ENCODE data around the gene PCP4. TPM values are rescaled to one million over a fixed set of nuclear protein-coding genes. Genes with fewer than 3 reads are reported as not detected.

PCP4 gene
- total RNA-seq, 1 donor from 2014 or later = 18.1 TPM

DNA sequence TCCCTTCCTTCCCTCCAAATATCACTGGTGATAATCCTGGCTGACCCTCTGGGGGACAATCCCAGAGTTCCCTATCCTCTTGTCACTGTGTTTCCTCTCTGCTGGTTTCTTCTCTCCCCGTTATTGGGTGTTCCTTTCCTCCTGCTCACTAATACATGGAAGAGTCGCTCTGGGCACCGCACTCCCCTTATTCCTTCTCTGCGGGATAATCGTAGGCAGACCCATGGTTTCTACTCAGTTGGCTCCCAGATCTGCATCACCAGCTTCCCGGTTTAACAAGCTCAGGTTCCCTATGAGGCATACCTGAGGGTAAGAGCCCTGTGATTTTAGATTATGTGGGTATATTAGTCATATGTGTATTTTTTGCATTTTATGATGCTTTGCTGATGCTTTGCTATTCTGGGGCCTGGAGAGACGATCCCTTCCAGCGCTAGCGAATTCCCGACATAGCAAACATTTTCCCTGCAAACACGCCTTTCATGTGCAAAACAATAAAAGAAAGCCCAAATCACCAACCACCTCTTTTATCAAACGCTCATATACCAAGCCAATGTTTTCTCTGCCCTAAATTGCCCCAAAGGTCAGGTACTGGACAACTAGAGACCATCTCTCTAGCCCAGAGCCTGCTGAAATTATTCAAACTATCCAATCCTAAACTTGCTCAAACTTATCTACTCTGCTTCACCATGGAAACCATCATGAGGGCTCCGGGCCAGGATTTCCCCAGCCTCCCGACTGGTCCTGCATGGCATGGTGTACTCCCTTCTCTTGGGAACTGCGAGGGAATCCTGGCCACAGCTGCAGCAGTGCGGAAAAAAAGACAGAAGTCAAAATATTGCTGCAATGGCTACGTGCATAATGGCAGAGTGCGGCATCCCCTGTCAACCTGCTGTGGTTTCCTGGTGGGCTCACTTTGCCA lies 84.2 kb downstream of the PCP4 start:
- H3K27me3 Mint-ChIP-seq (ENCODE audit: low read depth) = peaks cover 9% of the 10 kb centered on the region
- peak overlapping the region; percentile 23 for H3K27ac Mint-ChIP-seq
- no peak overlapping the region for H3K4me3 Mint-ChIP-seq
- no peak for DNase-seq (ENCODE audit: low spot score in 2 of 2, unreplicated experiment in 2 of 2)
- no peaks in the 10 kb centered on the region for H3K36me3 Mint-ChIP-seq
- H3K4me1 Mint-ChIP-seq = peaks cover 17% of the 10 kb centered on the region
- TF ChIP-seq, protein P1, sequence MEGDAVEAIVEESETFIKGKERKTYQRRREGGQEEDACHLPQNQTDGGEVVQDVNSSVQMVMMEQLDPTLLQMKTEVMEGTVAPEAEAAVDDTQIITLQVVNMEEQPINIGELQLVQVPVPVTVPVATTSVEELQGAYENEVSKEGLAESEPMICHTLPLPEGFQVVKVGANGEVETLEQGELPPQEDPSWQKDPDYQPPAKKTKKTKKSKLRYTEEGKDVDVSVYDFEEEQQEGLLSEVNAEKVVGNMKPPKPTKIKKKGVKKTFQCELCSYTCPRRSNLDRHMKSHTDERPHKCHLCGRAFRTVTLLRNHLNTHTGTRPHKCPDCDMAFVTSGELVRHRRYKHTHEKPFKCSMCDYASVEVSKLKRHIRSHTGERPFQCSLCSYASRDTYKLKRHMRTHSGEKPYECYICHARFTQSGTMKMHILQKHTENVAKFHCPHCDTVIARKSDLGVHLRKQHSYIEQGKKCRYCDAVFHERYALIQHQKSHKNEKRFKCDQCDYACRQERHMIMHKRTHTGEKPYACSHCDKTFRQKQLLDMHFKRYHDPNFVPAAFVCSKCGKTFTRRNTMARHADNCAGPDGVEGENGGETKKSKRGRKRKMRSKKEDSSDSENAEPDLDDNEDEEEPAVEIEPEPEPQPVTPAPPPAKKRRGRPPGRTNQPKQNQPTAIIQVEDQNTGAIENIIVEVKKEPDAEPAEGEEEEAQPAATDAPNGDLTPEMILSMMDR (IDR thresholded peaks at IDR 0.05; ENCODE audit: unreplicated experiment) = no peak
- peaks cover 8% of the 10 kb centered on the region for H3K9me3 Mint-ChIP-seq

DNA sequence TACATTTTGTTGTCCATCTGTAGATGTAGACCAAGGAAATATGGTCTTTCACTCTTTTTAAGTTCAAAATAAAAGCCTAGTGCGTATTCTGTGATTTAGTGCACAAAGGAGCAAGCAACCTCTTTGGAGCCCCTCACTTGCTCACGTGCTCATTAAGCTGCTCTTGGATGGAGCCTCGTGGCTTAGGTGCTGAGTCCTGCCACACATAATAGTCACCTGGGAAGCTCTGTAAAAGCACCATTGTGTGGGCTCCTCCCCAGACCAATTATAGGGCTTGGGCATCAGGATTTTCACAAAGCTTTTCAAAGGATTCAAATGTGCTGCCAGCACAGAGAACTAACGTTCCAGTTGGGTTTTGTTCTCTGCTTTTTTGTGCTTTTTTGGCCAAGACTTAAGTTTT lies 85.0 kb downstream of the PCP4 start:
- H3K27ac Mint-ChIP-seq = no peak overlapping the region
- H3K4me1 Mint-ChIP-seq = peaks cover 17% of the 10 kb centered on the region
- peaks cover 9% of the 10 kb centered on the region for H3K27me3 Mint-ChIP-seq (ENCODE audit: low read depth)
- no peaks in the 10 kb centered on the region for H3K36me3 Mint-ChIP-seq
- TF ChIP-seq, protein P1 (IDR thresholded peaks at IDR 0.05; ENCODE audit: unreplicated experiment) = no peak
- DNase-seq (ENCODE audit: low spot score in 2 of 2, unreplicated experiment in 2 of 2) = no peak
- no peak overlapping the region for H3K4me3 Mint-ChIP-seq
- H3K9me3 Mint-ChIP-seq = peaks cover 2% of the 10 kb centered on the region

DNA sequence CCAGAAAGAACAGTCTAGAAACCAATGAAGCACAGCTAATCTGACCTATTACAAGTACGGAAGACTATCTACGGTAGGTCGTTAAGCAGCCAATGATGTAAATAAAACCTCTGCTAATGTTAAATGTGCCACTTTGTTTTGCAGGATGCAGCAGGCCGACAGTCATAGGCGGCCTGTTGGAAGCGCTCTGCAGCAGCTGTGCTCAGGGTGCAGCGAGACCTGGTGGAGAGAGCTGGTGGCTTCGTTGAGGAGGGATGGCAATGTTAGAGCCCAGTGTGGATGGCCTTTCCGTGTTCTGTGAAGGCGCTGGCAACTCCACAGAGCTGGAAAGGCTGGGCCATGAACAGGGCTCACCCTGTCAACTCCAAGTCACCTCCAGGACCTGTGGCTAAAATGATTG lies 87.3 kb downstream of the PCP4 start:
- Mint-ChIP-seq H3K4me3 (no peak overlapping the region), H3K27ac (no peak overlapping the region), H3K4me1 (peaks cover 21% of the 10 kb centered on the region), H3K9me3 (peaks cover 5% of the 10 kb centered on the region), H3K36me3 (no peaks in the 10 kb centered on the region), H3K27me3 (ENCODE audit: low read depth) (peaks cover 9% of the 10 kb centered on the region)
- no peak for DNase-seq (ENCODE audit: low spot score in 2 of 2, unreplicated experiment in 2 of 2)
- TF ChIP-seq, protein P1 (IDR thresholded peaks at IDR 0.05; ENCODE audit: unreplicated experiment) = no peak

DNA sequence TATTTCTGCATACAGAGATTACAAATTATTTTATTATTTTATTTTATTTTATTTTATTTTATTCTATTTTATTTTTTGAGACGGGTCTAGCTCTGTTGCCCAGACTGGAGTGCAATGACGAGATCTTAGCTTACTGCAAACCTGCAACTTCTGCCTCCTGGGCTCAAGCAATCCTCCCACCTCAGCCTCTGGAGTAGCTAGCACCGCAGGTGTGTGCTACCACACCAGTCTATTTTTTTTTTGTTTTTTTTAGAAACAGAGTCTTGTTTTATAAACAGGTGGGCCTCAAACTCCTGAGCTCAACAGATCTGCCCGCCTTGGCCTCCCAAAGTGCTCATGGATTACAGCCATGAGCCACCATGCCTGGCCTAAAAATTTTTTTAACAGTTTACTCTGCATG lies 88.1 kb downstream of the PCP4 start:
- Mint-ChIP-seq H3K36me3 (peaks cover 5% of the 10 kb centered on the region), H3K4me1 (peaks cover 21% of the 10 kb centered on the region), H3K27ac (no peak overlapping the region), H3K4me3 (no peak overlapping the region), H3K27me3 (ENCODE audit: low read depth) (peaks cover 9% of the 10 kb centered on the region), H3K9me3 (peaks cover 11% of the 10 kb centered on the region)
- TF ChIP-seq, protein P1 (IDR thresholded peaks at IDR 0.05; ENCODE audit: unreplicated experiment) = no peak
- DNase-seq (ENCODE audit: low spot score in 2 of 2, unreplicated experiment in 2 of 2) = no peak

DNA sequence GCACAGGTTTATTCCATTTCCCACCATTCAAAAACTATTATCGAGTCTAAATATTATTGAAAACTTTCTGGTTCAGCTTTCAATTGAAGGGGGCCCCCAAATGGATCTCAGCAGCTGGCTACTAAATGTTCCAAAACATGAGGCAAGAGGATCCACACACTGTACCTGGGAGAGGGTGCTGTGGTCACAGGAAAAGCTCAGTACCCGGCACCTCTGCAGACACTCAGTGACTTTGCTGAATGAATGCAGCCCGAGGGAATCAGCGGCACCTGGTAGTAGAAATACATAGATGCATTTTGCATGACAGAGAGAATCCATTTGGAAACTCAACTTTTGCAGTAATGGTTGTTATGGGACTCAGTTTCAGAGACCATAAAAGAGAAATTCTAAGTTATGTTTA lies 89.3 kb downstream of the PCP4 start:
- Mint-ChIP-seq H3K4me1 (peaks cover 10% of the 10 kb centered on the region), H3K4me3 (no peak overlapping the region), H3K27ac (no peak overlapping the region), H3K36me3 (peaks cover 7% of the 10 kb centered on the region), H3K9me3 (peaks cover 24% of the 10 kb centered on the region), H3K27me3 (ENCODE audit: low read depth) (no peaks in the 10 kb centered on the region)
- DNase-seq (ENCODE audit: low spot score in 2 of 2, unreplicated experiment in 2 of 2) = no peak
- TF ChIP-seq, protein P1 (IDR thresholded peaks at IDR 0.05; ENCODE audit: unreplicated experiment) = no peak

Measured in mesothelial cell of epicardium (in vitro differentiated cells).